Trophoblast cell (in vitro differentiated cells and primary cell): Measurements from ENCODE around the gene PTBP1.

Source experiments
- DNase-seq, 2 donors: peaks; one replicate each; pipeline ENCODE4 v3.0.0-alpha.2; 2016
- H2AFZ ChIP-seq: 2 replicates; pipeline ENCODE4 v1.6.1; 2013; ENCODE audit warnings: low read length, moderate library complexity, mild to moderate bottlenecking; ENCODE audit not compliant: insufficient read depth, poor library complexity
- H2AK5ac ChIP-seq: 2 replicates; pipeline ENCODE4 v1.6.1; 2013; ENCODE audit warnings: mild to moderate bottlenecking, low read length
- H2BK120ac ChIP-seq: 2 replicates; pipeline ENCODE4 v1.6.1; 2013; ENCODE audit warnings: low read length, mild to moderate bottlenecking, moderate library complexity; ENCODE audit not compliant: insufficient read depth, poor library complexity
- H2BK12ac ChIP-seq: 2 replicates; pipeline ENCODE4 v1.6.1; 2013; ENCODE audit warnings: mild to moderate bottlenecking, low read length, moderate library complexity
- H2BK5ac ChIP-seq: 2 replicates; pipeline ENCODE4 v1.6.1; 2013; ENCODE audit warnings: low read length, low read depth, moderate library complexity, mild to moderate bottlenecking; ENCODE audit not compliant: poor library complexity
- H3K14ac ChIP-seq: 2 replicates; pipeline ENCODE4 v1.6.1; 2013; ENCODE audit warnings: mild to moderate bottlenecking, low read length
- H3K18ac ChIP-seq: 2 replicates; pipeline ENCODE4 v1.6.1; 2013; ENCODE audit warnings: mild to moderate bottlenecking, low read length
- H3K23ac ChIP-seq: 2 replicates; pipeline ENCODE4 v1.6.1; 2013; ENCODE audit warnings: low read length
- H3K27ac ChIP-seq: 2 replicates; pipeline ENCODE4 v1.5.1; 2013; ENCODE audit warnings: low read depth, mild to moderate bottlenecking, inconsistent platforms, low read length, moderate library complexity
- H3K27me3 ChIP-seq: 2 replicates; pipeline ENCODE4 v1.6.1; 2013; ENCODE audit warnings: inconsistent platforms, mild to moderate bottlenecking, low read length, moderate library complexity; ENCODE audit not compliant: insufficient read depth
- H3K36me3 ChIP-seq, 2 experiments: 1 replicate in 1 of 2; 2 replicates in 1 of 2; pipeline ENCODE4 v1.6.1; 2013; ENCODE audit warnings: low read length in 2 of 2, mild to moderate bottlenecking in 2 of 2, moderate library complexity in 1 of 2; ENCODE audit not compliant: insufficient read depth in 2 of 2, control insufficient read depth in 1 of 2
- H3K4ac ChIP-seq: 2 replicates; pipeline ENCODE4 v1.6.1; 2013; ENCODE audit warnings: low read depth, mild to moderate bottlenecking, low read length, moderate library complexity
- H3K4me1 ChIP-seq, 2 experiments: 1 replicate in 1 of 2; 2 replicates in 1 of 2; pipeline ENCODE4 v1.6.1; 2013; ENCODE audit warnings: low read length in 2 of 2, mild to moderate bottlenecking in 2 of 2, moderate library complexity in 1 of 2; ENCODE audit not compliant: insufficient read depth in 2 of 2, control insufficient read depth in 1 of 2
- H3K4me2 ChIP-seq: 2 replicates; pipeline ENCODE4 v1.6.1; 2013; ENCODE audit warnings: inconsistent platforms, mild to moderate bottlenecking, low read length, moderate library complexity
- H3K4me3 ChIP-seq: 2 replicates; pipeline ENCODE4 v1.5.1; 2013; ENCODE audit warnings: mild to moderate bottlenecking, low read depth, low read length, inconsistent platforms
- H3K79me1 ChIP-seq: one replicate; pipeline ENCODE4 v1.6.1; 2013; ENCODE audit warnings: low read length
- H3K79me2 ChIP-seq: 2 replicates; pipeline ENCODE4 v1.6.1; 2013; ENCODE audit warnings: low read length, mild to moderate bottlenecking; ENCODE audit not compliant: control insufficient read depth, insufficient read depth, poor library complexity
- H3K9ac ChIP-seq: 2 replicates; pipeline ENCODE4 v1.6.1; 2013; ENCODE audit warnings: mild to moderate bottlenecking, low read length
- H3K9me3 ChIP-seq: 2 replicates; pipeline ENCODE4 v1.6.1; 2013; ENCODE audit warnings: low read depth, mild to moderate bottlenecking, control low read depth, inconsistent platforms, low read length; ENCODE audit not compliant: insufficient read depth
- H4K12ac ChIP-seq: 2 replicates; pipeline ENCODE4 v1.6.1; 2013; ENCODE audit warnings: low read depth, mild to moderate bottlenecking, low read length, moderate library complexity
- H4K8ac ChIP-seq: 2 replicates; pipeline ENCODE4 v1.6.1; 2013; ENCODE audit warnings: low read depth, mild to moderate bottlenecking, low read length, moderate library complexity
- H4K91ac ChIP-seq: one replicate; pipeline ENCODE4 v1.6.1; 2013; ENCODE audit warnings: low read depth, mild to moderate bottlenecking, low read length, moderate library complexity
- WGBS: extraction: QIAGEN DNeasy Blood & Tissue Kit; methylation state at CpG from one replicate; pipeline ENCODE4 v1.1.7; 2013; ENCODE audit warnings: missing lambda C conversion rate; ENCODE audit not compliant: insufficient read length, insufficient coverage; ENCODE audit errors: extremely low coverage; 5-methylcytosine and 5-hydroxymethylcytosine counted together

PTBP1 gene

GRCh38 chr19:763869-764268 lies 33.4 kb upstream of the PTBP1 start:
- H2AFZ ChIP-seq: no peak overlapping the region
- H3K4me3 ChIP-seq: no peak overlapping the region
- no peak overlapping the region for H2BK5ac ChIP-seq
- peaks cover 8% of the 10 kb centered on the region for H3K79me1 ChIP-seq
- no peak overlapping the region for H3K18ac ChIP-seq
- no peak overlapping the region for H4K91ac ChIP-seq
- no peak overlapping the region for H2BK120ac ChIP-seq
- H3K9ac ChIP-seq: no peak overlapping the region
- no peak overlapping the region for H4K8ac ChIP-seq
- no peak overlapping the region for H3K27ac ChIP-seq
- H4K12ac ChIP-seq: no peak overlapping the region
- WGBS: no CpG with 5 or more reads among the region's 6 CpGs
- H3K79me2 ChIP-seq: no peaks in the 10 kb centered on the region
- H3K4ac ChIP-seq: no peak overlapping the region
- no peak overlapping the region for H3K14ac ChIP-seq
- H3K4me2 ChIP-seq: no peak overlapping the region
- H2AK5ac ChIP-seq: no peak overlapping the region
- H3K36me3 ChIP-seq: no peaks in the 10 kb centered on the region
- no peak overlapping the region for H2BK12ac ChIP-seq
- H3K9me3 ChIP-seq: peaks cover 7% of the 10 kb centered on the region
- DNase-seq: no peak
- H3K23ac ChIP-seq: no peak overlapping the region
- peaks cover 3 to 7% of the 10 kb centered on the region in 2 experiments for H3K4me1 ChIP-seq
- no peaks in the 10 kb centered on the region for H3K27me3 ChIP-seq

- Histone ChIP-seq H2BK12ac (no peak overlapping the region), H3K79me2 (no peaks in the 10 kb centered on the region), H3K27ac (no peak overlapping the region), H3K4me2 (no peak overlapping the region), H4K8ac (no peak overlapping the region), H3K79me1 (peaks cover 9% of the 10 kb centered on the region), H4K91ac (peak overlapping the region; percentile 2), H3K4ac (no peak overlapping the region), H3K9ac (no peak overlapping the region), H3K14ac (no peak overlapping the region), H2AK5ac (no peak overlapping the region), H3K18ac (no peak overlapping the region), H3K4me3 (no peak overlapping the region), H2BK5ac (no peak overlapping the region), H3K36me3 (no peaks in the 10 kb centered on the region), H4K12ac (no peak overlapping the region), H2AFZ (no peak overlapping the region), H3K27me3 (no peaks in the 10 kb centered on the region), H3K9me3 (peaks cover 7% of the 10 kb centered on the region), H2BK120ac (no peak overlapping the region), H3K4me1 (peaks cover 5 to 9% of the 10 kb centered on the region in 2 experiments), H3K23ac (no peak overlapping the region)
- WGBS: no CpG with 5 or more reads among the region's 12 CpGs
- no peak for DNase-seq
Observed at GRCh38 chr19:764301-764700, 33.0 kb upstream of the PTBP1 start.

DNA sequence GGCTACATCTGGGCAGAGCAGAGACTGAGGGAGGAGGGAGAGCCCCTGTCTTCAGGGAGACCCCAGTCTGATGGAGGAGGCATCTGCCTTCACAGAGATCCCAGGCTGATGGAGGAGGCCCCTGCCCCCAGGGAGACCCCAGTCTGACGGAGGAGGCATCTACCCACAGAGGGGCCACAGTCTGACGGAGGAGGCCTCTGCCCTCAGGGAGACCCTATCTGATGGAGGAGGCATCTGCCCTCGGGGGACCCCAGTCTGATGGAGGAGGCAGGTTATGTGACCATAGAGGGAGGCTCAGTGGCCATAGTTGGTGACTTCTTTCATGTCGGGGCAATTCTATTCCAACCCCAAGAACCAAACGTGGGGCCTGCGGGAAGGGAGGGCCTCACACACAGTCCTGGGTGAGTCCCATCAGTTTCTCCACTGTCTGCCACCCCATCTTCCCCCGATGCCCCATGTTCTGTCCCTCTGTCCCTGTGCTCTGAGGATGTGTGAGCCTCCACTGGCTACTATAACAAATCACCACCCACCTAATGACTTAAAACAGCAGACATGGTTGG lies 32.0 kb upstream of the PTBP1 start:
- H2BK12ac ChIP-seq: peak overlapping the region; percentile 36
- no peak overlapping the region for H3K9ac ChIP-seq
- H4K91ac ChIP-seq: no peak overlapping the region
- H4K12ac ChIP-seq: no peak overlapping the region
- no peak overlapping the region for H3K4me2 ChIP-seq
- no peak overlapping the region for H3K23ac ChIP-seq
- peaks cover 7% of the 10 kb centered on the region for H3K9me3 ChIP-seq
- no peak overlapping the region for H3K18ac ChIP-seq
- H3K14ac ChIP-seq: no peak overlapping the region
- no peak overlapping the region for H2BK120ac ChIP-seq
- H3K27me3 ChIP-seq: no peaks in the 10 kb centered on the region
- H3K27ac ChIP-seq: no peak overlapping the region
- H3K4me3 ChIP-seq: no peak overlapping the region
- no peak overlapping the region for H2BK5ac ChIP-seq
- DNase-seq: no peak
- H2AK5ac ChIP-seq: peak overlapping the region; percentile 47
- H3K79me2 ChIP-seq: no peaks in the 10 kb centered on the region
- H3K79me1 ChIP-seq: peaks cover 9% of the 10 kb centered on the region
- H2AFZ ChIP-seq: no peak overlapping the region
- no peak overlapping the region for H3K4ac ChIP-seq
- H4K8ac ChIP-seq: no peak overlapping the region
- no CpG with 5 or more reads among the region's 7 CpGs for WGBS
- H3K36me3 ChIP-seq: no peaks in the 10 kb centered on the region
- peaks cover 5 to 9% of the 10 kb centered on the region in 2 experiments for H3K4me1 ChIP-seq

DNA sequence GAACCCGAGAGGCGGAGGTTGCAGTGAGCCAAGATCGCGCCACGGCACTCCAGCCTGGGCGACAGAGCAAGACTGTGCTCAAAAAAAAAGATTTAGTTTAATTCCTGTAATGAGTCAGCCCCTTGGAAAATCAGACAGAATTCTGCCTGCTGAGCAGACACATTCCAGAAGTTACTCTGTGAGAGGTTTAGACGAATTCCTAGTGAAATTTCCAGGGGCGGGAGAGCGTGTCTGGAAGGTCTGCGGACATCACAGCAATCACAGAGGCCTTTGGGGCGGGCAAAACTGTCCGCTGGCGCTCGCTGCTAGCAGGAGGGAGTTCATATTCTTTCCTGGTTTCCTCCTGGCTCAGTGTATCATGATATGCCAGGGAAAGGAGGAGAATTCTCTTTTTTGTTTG lies 28.8 kb upstream of the PTBP1 start:
- Histone ChIP-seq H2BK120ac (peak overlapping the region; percentile 83), H3K79me1 (peaks cover 9% of the 10 kb centered on the region), H2BK5ac (peak overlapping the region; percentile 75), H3K36me3 (no peaks in the 10 kb centered on the region), H3K18ac (no peak overlapping the region), H3K4me1 (peaks cover 5 to 11% of the 10 kb centered on the region in 2 experiments), H4K8ac (no peak overlapping the region), H3K9me3 (peaks cover 1% of the 10 kb centered on the region), H3K27me3 (no peaks in the 10 kb centered on the region), H3K27ac (peak overlapping the region; percentile 85), H2BK12ac (no peak overlapping the region), H4K91ac (peak overlapping the region; percentile 39), H4K12ac (no peak overlapping the region), H2AFZ (no peak overlapping the region), H3K23ac (no peak overlapping the region), H3K9ac (no peak overlapping the region), H3K4me2 (peak overlapping the region; percentile 17), H3K4ac (no peak overlapping the region), H2AK5ac (no peak overlapping the region), H3K4me3 (no peak overlapping the region), H3K14ac (no peak overlapping the region), H3K79me2 (no peaks in the 10 kb centered on the region)
- DNase-seq: peak; percentile 84 to 90
- no CpG with 5 or more reads among the region's 14 CpGs for WGBS
